Stimulated activated CD4-positive, alpha-beta T cell treated with anti-CD3 and anti-CD28 coated beads, TNF-alpha, amount 100 ng/mL, for 24 hours (primary cell): ENCODE data around the gene CCDC85B.

Experiments used
- DNase-seq, 3 experiments: peaks; one replicate each; pipeline ENCODE4 v3.0.0-alpha.2; 2020; ENCODE audit warnings: low read depth in 3 of 3

Gene CCDC85B

DNA sequence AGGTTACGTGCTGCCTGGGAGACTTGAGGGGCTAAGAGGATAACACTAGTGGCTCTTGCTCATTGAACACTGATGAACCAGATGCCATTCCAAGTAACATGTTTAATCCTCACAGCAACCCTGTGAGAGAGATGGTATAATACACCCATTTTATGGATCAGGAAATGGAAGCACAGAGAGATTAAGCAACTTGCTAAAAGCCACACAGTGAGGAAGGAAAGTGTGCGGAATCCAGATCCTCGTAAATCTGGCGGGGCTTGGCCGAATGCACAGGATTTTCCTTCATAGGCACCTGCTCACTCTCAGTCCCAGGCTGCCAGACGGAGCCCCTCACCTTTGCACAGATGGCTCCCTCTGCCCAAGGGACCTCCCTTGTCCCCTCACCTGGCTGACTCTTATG, 17.4 kb downstream of the CCDC85B start:
- DNase-seq, result no peak

DNA sequence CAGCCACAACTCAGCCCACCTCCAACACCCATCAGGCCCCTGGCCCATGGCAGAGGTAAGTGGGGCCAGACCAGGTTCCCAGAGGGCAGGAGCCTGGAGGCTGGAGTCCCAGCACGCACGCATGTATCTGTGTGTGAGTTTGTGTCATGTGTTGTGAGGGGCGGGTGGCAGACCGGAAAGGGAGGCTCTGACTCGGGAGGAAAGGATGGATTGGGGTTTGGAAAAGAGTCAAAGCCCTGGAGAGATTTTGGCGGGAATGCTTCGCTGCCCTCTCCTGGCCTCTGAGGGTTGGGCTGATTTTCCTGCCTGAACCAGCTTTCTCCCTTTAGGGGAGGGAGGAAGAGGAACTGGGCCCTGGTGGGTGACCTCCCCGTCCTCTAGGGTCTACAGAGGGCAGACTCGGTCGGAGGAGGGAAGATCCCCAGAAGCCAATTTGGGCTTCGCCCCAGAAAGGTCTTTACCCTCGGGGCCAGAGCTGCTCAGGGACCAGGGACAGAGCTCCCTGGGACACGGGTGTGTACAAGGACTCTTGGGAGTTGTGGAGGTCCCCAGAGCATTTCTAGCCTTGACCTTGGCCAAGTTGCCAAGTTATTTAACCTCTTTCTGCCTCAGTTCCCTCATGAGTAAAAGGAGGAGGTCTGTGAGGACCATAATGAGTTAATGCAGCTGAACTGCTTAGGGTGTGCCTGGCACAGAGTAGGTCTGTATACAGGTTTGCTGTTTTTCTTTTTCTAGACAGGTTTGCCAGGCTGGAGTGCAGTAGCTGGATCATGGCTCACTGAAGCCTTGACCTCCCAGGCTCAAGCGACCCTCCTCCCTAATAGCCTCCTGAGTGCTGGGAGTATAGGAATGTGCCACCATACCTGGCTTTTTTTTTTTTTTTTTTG, 21.5 kb downstream of the CCDC85B start:
- DNase-seq, result no peak

DNA sequence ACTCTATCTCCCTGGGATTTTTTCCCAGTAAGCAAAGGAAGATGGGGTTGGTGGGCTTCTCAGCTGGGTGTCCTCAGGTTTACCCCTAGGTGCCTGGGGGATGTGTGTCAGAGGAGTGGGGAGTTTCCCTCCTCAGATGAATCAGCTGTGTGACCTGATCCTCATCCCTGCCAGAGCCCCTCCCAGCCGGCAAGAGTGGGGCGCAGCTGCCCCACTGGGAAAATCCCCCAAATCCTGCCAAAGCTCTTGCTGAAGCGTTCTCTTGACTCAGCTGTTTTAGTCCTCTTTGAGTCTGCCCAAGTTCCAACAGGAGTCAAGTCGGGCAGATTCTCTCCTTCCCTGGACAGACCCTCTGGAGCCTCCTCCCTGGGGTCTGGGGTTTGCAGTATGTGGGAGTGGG, 22.4 kb downstream of the CCDC85B start:
- no peak for DNase-seq

DNA sequence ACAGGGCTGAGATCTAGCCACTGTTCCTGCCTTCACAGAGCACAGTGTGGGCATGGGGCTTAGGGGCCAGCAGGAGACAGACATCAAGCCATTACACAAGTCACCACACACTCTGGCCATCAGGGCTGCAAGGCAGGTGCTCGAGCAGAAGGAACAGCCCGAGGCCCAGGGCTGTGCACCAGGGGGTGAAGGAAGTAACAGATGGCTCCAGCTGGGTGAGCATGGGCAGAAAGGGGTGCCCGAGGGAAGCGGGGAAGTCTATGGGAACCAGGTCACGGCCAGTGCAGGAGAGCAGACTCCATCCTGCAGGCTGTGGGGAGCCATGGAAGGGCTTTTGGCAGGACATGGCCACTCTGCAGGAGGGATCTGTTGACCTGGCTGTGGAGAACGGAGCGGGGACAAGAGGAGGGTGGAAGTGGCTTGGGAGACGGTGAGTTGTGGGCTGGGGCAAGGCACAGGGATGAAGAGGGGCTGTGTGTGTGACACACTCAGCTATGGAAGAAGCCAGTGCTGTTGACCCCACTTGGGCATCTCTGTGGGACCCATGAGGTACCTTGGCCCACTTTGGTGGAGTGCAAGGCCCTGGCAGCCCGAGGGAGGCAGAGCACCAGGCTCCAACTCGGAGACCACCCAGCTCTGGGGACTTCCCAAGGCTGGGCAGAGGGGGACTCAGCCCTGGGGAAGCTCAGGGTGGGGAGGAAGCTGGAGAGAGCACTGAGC, 24.8 kb downstream of the CCDC85B start:
- DNase-seq, result no peak

DNA sequence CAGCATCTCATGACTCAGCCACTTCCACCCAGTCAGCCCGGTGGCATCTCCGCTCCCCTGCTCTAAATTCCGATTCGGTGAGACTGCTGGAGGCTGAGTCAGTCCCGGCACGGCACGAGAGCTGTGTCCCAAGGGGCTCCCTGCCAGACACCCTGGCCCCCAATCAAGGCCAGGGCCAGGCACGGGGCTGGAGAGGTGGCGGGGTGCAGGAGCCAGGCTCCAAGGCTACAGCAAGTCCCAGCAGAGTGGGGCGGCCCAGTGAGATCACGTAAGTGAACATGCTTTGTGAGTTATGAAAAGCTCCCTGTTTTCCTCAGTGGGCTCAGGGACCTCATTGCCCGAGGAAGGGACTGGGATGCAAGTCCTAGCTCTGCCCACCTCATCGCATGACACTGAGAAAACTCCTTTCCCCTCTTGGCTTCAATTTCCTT, 25.4 kb downstream of the CCDC85B start:
- DNase-seq, result no peak

DNA sequence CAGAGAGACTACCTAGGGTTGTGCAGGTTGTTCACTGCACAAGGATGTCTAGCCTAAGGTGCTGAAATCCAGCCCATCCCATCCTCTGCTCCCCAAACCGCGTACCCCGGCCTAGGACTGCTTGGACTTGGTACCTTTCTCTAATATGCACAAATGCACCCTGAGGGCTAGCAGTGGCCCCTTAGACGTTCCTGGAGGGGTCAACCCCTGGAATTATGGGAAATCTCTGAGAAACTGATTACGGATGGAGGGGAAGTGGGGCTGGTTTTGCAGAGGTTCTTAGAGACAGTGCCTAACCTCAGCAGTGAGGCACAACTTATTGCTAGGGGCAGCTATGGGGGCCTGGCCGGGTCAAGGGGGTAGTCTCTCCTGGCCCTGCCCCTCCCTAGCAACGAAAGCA, 25.9 kb downstream of the CCDC85B start:
- no peak for DNase-seq

DNA sequence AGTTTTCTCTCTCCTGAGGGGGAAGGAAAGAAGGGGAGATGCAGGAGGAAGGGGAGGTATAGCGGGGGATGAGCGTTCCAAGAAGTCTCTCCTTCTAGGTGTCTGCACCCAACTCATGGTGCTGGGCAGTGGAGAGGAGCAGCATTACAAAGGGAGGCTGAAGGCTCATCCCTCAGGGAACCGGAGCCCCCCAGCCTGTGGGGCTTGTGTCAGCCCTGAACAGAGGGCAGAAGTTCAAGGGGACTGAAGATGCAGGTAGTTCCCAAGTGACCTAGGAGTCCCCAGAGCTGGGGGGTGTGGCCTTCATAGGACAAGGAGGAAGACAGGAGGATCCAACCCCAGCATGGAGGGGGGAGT, 26.6 kb downstream of the CCDC85B start:
- DNase-seq, result no peak

DNA sequence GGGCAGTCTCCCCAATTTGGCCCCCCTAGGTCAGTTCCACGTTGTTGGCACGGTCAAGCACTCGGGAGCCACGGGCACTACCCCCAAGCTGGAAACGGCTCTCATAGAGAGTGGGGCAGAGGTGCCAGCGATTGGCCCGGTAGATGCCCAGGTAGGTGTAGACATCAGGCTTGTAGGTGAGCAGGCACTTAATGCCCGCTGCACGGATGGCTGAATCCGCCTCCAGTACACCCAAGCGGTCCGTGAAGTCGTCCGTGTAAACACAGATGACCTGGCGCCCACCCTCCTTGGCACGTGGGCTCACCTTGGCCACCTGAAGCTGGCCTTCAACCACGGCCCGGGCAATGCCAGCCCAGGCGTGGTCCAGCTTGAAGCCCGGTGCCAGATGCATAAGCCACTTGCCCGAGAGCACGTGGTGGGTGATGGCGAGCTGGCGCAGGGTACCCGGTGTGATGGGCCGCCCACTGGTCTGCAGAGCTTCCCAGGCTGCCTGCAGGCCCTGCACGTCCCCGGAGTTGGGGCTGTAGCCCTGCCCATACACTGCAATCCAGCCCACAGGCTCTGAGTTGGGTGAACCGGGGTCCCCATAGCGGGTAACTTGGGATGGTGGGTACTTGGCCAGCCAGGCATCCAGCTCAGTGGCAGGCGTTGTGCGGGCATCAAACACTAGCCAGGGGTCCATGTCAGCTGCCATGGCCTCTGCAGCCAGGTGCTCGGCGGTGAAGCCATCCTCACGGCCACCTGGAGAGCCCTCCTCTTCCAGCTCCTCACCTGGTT, 27.1 kb downstream of the CCDC85B start:
- DNase-seq, result no peak

DNA sequence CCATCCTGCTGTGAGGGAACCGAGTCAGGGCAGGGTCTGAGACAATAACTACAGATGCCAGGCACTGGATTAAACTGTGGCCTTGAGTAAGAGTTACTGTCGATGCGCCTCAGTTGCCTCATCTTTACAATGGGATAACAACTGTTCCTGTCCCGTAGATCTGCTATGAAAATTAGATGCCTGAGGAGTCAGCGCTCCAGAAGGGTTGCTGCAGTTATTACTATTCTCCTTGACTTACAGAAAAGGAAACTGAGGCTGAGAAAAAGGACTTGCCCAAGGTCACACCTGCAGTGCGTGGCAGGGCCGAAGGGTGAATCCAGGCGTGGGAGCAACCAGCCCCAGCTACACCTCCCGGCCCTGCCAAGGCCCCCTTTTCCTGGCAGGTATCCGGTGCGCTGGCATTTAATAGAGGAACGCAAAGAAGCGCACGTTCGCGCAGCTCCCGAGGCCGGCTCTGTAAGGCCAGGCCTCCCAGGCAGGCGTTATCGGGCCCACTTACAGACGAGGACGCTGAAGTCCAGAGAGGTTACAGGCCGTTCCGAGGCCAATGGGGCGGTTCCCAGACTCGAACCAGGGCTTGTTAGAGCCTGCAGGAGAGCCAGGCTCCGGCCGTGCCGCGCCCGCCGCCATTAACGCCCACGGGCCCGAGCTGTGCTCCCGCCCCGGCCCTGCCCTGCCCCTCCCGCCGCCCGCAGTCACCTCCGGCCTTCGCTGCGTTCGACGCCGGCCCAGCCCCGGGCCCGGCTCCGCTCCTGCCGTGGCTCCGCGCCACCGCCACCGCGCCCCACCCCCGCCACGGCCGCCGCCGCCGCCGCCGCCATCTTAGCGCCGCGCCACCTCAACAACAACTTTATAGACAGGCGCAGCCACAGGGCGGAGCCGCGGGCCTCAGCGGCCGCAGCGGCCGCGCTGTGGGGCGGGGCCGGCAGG, 28.0 kb downstream of the CCDC85B start, which contains the start of gene C11orf68:
Gene C11orf68 (minus strand): TSS at position 852 of the 930 bp plus-strand sequence. CDS start 31 bp downstream, at position 821.
- no peak for DNase-seq

DNA sequence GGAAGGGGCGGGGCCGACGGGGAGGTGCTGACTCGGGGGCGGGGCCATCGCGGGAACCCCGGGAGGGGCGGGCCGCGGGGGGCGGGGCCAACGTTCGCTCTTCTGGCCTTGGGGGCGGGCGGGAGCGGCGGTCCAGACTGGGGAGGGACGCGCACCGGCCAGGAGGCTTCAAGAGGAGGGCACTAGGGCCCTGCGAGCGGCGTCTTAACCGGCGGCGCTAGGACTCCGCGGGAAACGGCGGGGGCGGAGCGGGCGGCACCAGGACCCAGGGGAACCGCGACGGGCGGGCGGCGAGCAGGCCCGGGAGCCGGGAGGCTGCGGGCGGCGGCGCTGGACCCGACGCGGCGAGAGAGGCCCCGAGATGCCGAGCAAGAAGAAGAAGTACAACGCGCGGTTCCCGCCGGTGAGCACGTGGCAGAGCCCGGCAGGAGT, 28.7 kb downstream of the CCDC85B start, which contains the start of gene DRAP1:
Gene DRAP1 (plus strand): TSS at position 286 of the 432 bp plus-strand sequence. CDS start 76 bp downstream, at position 362.
- peak; percentile 97 to 98 (median 98) for DNase-seq

DNA sequence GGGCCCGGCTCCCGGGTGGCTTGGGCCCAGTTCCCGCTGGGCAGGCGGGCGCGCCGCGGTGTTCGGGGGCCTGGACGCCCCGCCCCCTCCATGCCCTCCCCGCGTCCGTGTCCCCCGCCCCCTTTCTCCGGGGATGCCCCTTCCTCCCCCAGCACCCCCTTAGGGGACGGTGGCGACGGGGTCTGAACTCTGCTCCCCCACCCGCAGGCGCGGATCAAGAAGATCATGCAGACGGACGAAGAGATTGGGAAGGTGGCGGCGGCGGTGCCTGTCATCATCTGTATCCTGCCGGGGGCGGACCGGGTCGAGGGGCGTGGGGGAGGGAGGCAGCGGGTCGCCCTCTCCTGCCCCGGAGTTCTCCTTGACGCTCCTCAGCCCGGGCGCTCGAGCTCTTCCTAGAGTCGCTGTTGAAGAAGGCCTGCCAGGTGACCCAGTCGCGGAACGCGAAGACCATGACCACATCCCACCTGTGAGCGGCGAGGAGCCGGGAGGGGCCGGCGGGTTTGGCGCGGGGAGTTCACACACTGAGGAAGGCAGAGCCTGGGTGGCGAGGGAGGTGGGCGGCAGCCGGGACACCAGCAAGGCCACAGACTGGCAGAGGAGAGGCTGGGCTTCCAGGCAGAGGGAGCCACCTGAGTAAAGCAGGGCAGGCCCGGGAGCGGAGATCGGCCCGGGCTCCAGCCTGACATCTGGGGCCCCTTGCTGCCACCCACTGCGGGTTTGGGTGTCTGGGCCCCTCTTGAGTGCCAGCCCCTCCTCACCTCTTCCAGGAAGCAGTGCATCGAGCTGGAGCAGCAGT, 29.3 kb downstream of the CCDC85B start:
- DNase-seq, result peak; percentile 33 to 54 (median 42)

DNA sequence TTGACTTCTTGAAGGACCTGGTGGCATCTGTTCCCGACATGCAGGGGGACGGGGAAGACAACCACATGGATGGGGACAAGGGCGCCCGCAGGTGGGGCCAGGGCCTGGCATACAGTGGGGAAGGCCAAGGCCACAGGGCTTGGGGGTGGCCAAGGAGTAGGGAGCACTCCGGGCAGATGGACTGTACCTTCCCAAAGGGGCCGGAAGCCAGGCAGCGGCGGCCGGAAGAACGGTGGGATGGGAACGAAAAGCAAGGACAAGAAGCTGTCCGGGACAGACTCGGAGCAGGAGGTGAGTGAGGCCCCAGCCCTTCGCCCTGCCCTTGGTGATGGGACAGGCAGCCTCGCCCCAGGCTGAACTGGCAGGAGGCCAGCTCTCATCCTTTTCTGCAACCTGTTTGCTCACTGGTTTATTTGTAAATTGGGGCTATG, 29.9 kb downstream of the CCDC85B start:
- DNase-seq, result no peak

DNA sequence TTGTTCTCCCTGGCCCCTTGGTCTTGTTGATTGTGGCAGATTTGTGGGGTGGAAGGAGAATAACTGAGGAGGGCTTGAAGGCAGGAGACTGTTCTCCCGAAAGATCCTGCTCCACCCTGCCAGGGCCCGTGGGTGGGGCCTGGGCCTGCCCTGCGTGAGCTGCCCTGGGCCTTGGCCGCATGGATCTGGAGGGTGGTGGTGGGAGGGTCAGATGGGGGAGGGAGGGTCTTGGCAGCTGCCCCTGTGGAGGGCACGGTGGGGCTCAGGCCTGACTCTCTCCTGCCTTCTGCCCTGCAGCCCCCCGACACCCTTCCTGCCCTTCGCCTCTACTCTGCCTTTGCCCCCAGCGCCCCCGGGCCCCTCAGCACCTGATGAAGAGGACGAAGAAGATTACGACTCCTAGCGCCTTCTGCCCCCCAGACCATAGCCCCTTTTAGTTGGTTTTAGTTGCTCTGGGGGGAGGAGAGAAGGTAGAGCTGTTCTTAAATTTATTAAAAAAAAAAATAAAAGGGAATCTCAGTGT, 30.6 kb downstream of the CCDC85B start:
- no peak for DNase-seq

DNA sequence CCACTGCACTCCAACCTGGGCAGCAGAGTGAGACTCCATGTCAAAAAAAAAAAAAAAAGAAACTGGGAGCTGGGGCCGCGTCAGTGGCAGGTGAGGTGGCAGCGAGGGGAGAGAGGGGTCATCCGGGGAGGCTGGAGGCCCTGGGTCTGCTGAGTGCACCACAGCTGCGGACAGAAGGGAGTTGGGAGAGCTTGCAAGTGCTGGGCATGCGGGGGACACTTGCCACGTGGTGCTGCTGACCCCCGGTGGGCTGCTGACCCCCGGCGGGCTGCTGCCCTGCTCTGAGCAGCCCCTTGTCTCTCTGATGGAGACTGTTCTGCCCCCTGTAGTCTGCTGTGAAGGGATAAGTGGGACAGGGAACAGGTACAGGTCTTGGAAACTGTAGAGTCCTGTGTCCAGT, 31.4 kb downstream of the CCDC85B start:
- no peak for DNase-seq

DNA sequence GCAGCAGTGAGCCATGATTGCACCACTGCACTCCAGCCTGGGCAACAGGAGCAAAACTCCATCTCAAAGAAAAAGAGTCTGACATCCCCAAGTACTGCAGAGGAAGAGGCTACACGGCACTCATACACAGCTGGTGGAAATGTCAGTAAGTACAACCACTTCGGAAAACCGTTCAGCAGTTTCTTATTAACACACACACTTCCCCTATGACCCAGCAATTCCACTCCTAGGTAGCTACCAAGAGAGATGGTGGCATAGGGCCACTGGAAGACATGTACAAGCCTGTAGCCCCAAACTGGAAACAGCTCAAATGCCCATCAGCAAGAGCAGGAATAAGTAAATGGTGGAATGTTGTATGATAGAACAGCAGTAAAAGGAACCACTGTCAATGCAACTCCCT, 32.1 kb downstream of the CCDC85B start:
- DNase-seq, result no peak

DNA sequence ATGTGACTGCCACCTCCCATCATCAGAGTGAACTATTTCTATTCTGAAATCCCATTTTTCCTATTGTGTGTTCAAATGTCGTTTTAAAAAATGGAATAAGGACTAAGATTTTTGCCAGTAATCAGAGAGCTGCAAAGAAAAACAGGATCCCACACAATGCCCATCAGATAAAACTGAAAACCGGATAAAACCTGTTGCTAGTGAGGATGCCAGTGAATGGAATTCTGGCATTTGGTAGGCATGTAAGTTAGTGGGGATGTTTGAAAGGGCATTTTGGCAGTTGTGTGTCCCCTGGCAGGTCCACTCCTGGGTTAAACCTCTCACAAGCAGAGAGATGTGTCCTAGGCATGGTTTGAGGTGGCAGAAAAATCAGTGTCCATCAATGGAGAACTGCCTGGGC, 34.9 kb downstream of the CCDC85B start:
- DNase-seq, result no peak

DNA sequence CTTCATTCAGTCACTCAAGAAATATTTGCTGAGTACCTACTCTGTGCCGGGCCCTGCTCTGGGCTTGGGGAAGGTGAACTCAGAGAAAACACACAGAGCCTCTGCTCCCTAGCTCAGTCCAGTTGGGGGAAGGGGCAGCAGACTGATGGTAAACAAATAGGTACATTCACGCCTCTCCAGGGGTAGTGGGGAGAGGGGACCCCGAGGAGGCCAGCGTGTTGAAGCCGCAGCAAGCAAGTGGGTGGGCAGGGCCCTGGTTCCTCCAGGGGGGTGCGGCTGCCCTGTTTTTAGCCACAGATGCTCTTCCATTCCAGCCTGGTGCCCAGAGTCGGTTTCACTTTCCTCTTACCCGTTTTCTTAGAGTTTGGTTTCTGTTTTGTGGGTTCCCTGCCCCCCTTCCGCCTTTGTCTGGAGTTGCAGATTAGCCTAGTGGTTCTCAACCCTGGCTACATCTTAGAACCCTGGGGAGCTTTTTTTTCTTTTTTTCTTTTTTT, 37.5 kb downstream of the CCDC85B start:
- DNase-seq, result peak; percentile 54 to 68 (median 59)

DNA sequence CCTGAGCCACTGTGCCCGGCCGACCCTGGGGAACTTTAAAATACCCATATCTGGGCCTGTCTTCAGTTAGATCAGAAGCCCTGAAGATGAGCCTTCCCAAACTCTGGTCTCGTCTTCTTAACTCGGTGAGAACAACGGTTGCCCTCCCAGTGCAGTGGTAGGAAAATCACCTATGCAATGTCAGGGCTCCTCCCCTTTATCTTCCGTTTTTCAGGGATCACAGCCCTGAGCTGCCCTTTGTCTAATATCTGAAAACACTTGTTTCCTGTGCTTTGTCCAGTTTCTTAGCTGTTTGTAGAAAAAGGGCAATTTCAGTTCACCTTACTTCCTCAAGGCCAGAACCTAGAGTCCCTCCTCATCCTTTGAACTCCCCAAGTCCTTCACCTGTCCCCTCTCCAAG, 38.2 kb downstream of the CCDC85B start:
- DNase-seq, result no peak

DNA sequence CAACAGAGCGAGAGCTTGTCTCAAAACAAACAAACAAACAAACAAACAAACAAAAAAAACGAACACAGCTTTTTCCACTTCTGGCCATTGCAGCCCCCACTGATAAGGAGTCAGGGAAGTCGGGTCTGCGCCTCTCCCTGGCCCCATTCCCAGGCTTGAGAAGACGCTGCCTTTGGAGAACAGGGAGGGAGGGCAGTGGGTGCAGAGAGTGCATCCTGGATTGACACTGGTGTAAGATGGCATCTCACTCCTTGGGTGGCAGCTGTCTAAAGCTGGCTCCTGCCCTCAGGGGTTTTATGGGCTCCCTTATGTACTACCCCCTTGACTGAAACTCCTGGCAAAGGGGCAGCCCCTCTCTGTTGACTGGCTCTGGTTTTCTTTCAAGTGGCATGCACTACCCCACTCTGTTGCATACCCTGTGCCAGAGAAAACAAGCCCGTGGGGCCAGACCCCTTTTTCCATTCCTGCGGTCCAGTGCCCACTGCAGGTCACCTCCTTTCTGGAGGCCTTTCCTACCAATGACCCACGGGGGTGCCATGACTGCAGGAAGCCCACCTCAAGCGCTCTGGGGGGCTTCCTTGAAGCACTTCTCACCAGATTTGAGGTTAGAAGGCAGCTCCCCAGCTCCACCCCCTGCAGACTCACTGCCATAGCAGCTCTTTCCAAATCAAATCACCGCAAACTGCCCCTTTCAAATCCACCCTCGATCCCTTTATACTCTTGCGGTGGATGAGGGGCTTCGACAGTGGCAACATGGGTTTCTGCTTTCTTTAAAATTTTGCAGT, 41.5 kb downstream of the CCDC85B start:
- no peak for DNase-seq
